MV-4-11 (cell line): ENCODE measurements around the gene GIMD1.
A peak's percentile ranks its signal among the peaks of the same experiment; 100 is the strongest.
"Not testable (repeated sequence)": the region's sequence is repeated elsewhere in the genome, so short reads cannot be mapped to it uniquely, and the experiment has no call there.

ENCODE experiments used
- DNase-seq: peaks from one replicate; lab custom pipeline; 2025; lab: John Stamatoyannopoulos, UW

Gene GIMD1

GRCh38 chr4:106347167-106347566, 21.4 kb downstream of the GIMD1 start:
- DNase-seq, result no peak

DNA sequence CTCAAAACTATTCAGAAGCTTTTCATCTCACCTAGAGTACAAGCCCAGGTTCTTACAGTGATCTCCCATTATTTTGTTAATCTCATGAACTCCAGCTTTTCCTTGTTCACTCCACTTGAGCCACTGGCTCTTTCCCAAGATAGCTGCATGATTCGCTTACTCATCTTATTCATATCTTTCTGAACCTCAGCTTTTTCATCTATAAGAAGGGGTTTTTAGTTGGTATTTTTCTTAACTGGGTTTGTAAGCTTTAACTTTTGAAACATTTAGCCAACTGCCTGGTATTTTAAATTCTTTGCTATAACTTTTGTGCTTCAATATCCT, 24.0 kb downstream of the GIMD1 start:
- DNase-seq, result no peak

- DNase-seq, result no peak
Measured at GRCh38 chr4:106343865-106344646, 24.5 kb downstream of the GIMD1 start.

DNA sequence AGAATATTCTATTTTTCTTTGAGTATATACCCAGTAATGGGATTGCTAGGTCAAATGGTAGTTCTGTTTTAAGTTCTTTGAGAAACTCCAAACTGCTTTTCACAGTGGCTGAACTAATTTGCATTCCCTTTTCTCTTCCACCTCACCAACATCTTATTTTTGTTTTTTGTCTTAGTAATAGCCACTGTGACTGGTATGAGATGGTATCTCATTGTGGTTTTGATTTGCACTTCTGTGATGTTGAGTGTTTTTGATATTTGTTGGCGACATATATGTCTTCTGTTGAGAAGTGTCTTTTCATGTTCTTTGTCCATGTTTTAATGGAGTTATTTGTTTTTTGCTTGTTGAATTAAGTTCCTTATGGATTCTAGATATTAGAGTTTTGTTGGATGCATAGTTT, 27.8 kb downstream of the GIMD1 start:
- no peak for DNase-seq

DNA sequence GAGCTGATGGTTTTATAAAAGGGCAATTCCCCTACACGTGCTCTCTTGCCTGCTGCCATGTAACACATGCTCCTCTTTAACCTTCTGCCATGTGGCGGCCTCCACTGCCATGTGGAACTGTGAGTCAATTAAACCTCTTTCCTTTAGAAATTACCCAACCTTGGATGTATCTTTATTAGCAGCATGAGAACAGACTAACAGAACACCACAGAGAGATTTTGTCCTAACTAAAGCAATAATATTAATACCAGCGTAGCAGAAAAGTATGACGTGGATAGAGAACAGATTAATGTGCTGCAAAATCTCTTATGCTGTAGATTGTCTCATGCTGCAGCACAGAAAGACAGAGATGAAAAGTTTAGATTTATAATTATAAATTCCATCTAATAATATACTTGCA, 29.1 kb downstream of the GIMD1 start:
- no peak for DNase-seq

- DNase-seq, result no peak
Measured at GRCh38 chr4:106338671-106339070, 29.9 kb downstream of the GIMD1 start.

- no peak for DNase-seq
Measured at GRCh38 chr4:106337916-106338315, 30.7 kb downstream of the GIMD1 start.

GRCh38 chr4:106336618-106337017, 32.0 kb downstream of the GIMD1 start:
- no peak for DNase-seq

- DNase-seq, result no peak
Measured at GRCh38 chr4:106334741-106335470, 33.7 kb downstream of the GIMD1 start.

DNA sequence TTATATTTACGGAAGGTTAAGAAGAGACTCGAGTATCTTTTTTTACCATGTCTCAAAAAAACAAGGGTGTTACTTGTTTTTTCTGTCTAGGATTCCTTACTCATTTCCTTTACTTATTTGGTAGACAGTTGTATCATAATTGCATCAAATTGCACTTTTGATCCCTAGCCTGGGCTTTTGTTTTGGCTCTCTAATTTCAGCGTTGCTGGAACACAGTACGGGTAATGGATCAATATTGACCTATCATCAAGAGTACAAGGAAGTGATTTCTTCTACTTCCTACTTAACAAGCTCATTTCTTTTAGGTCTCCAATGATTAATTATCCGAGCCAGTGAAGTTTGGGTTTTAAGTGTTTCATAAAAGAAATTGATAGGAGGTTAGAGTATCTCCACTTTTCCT, 35.4 kb downstream of the GIMD1 start:
- DNase-seq, result no peak

- DNase-seq, result peak; percentile 45
Measured at GRCh38 chr4:106329041-106329618, 39.4 kb downstream of the GIMD1 start.

- DNase-seq, result no peak
Measured at GRCh38 chr4:106325800-106326199, 42.8 kb downstream of the GIMD1 start.

DNA sequence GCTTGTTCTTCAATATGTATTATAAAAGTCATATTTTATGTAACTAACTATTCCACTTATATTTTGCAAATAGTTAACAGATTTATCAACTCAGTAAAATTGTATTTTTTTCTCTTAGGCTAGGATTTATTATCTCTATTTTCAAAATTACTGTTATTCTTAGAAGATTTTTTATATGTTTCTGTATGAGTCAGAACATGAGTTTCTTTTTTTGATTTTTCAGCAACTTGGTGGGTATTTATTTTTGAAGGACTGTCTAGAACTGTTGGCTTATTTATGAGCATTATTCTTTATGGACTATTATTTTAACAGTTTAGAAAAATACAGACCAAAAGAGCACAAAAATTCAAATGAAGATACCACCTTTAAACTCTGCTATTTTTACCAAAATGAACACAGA, 45.5 kb downstream of the GIMD1 start:
- no peak for DNase-seq

- not testable (repeated sequence) for DNase-seq
Measured at GRCh38 chr4:106321814-106322213, 46.8 kb downstream of the GIMD1 start.

DNA sequence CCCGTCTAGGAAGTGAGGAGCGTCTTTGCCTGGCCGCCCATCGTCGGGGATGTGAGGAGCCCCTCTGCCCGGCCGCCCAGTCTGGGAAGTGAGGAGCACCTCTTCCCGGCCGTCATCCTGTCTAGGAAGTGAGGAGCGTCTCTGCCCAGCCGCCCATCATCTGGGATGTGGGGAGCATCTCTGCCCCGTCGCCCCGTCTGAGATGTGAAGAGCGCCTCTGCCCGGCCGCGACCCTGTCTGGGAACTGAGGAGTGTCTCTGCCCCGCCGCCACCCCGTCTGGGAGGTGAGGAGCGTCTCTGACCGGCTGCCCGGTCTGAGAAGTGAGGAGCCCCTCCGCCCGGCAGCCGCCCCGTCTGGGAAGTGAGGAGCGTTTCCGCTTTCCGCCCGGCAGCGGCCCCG, 47.4 kb downstream of the GIMD1 start:
- not testable (repeated sequence) for DNase-seq

DNA sequence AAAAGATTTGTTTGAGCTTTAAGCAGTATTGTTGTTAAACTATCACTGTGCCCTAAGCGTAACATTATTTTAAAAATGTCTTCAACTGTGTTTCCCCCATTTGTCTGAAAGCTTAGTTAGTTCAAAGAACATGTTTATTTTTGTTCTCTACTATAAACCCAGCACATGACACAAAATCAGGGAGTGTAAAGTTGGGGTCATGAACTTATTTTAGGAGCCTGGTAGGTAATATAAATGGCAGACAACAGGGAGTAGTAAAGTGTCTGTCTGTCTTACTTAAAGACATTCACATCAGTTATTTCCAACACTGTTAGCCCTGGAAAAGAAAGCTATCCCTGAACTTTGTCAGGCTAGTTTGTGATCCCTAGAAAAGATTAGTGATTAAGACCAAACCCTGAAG, 48.3 kb downstream of the GIMD1 start:
- DNase-seq, result no peak

DNA sequence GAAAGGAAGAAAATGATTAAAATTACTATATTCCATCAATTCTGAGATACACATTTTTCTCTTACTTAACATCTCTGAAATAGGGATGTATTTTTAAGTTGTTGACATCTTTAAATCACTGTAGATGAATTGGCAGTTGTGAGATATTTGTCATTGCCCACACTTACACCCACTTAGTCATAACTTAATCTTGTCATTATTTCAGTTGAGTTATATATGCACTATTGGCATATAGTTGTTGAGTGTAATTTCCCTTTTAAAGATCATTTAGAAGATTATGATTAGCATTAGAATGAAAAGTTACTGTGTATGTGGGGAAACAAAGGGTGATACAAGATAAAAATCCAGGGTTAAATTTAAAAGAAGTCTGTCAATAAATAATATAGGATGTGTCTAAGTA, 50.1 kb downstream of the GIMD1 start:
- no peak for DNase-seq

DNA sequence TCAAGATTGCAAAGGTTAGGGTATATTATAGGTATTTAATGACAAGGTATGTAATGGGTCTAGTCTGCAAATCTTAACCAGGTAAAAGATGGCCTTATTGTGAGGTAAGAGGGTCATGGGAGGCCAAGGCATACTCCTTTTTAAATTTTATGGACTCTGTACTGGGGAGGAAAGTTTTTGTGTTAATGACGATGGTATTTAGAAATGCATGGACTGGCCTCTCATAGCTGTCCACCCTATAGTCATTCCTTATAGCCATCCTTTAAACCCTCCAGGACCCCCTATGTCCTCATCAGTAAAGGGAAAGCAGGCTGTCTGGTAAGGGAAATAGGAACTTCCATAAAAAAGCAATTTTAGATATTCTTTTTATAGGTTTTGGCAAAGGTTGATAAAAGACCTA, 50.8 kb downstream of the GIMD1 start:
- no peak for DNase-seq

DNA sequence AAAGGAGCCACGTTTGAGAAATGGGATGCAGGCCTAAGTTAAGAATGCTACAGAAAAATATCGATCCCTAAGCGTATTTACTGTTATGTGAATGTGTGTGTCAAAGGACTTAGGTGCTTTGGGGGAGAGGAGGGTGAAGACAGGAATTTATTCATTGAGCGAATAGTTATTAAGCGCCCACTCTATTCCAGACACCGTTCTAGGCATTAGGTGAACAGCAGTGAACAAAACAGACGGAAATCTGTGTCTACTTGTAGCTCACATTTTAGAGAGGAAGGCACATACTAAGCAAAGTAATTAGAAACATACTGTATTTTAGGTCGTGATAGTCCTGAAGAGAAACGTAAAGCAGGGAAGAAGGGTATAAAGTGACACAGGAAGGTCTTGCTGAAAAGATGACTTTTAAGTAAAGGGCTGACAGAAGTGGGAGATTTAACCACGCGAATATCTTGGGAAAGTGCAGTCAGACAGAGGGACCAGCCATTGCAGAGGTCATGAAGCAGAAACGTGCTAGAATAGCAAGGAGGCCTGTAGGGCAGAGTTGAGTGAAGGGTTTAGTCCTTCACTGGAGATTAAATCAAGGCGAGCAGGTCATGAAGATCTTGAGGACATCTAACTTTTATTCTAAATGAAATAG, 51.7 kb downstream of the GIMD1 start:
- no peak for DNase-seq

GRCh38 chr4:106315968-106316772, 52.4 kb downstream of the GIMD1 start, which contains the start of the genes AIMP1 and TBCK:
Gene AIMP1, plus strand, starts transcription at chr4:106316550. Its CDS starts 8,460 bp downstream, at chr4:106325010.
Gene TBCK, minus strand, starts transcription at chr4:106316209. Its CDS starts 7,249 bp downstream, at chr4:106308960.
- DNase-seq, result peak; percentile 88

GRCh38 chr4:106315476-106315967, 53.1 kb downstream of the GIMD1 start:
- DNase-seq, result peak; percentile 28

DNA sequence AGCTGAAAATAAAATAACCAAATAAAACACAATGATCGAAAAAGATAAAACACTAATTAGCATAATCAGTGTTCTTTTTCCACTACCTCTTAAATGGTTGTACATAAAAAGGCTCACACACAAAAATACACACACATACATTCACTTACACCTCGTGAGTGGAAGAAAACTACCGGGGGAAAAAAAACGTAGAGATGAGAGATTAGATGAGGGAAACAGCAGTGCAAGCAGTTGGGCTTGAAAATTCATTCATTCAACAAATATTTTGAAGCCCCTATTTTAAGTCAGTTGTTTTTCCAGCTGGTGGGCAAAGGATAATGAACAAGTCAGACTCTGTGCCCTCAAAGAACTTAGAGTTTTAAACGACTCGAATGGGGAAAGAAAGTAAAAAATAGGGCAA, 53.6 kb downstream of the GIMD1 start:
- DNase-seq, result no peak
